HepG2 (cell line): ENCODE results near the gene CBX7. TPM values are rescaled to one million over a fixed set of nuclear protein-coding genes. Genes with fewer than 3 reads are reported as not detected.

Experiments
- ATAC-seq: fragments of 200-7000 bp; cut with Tn5 transposase; 3 replicates; pipeline ENCODE4 v1.9.1; 2020; ENCODE audit warnings: mild to moderate bottlenecking, moderate library complexity
- BruUV-seq: library from RNA; stranded (reverse); fragments of 400-500 nt; replicated peaks from 2 replicates; lab custom pipeline; 2021; lab: Mats Ljungman, UMichigan
- CTCF ChIA-PET: fragments of 300-600 bp; formaldehyde crosslinking; extraction: SDS; loops from one replicate; lab custom pipeline; 2021; ENCODE audit warnings: low total read pairs, inconsistent platforms, low intra/inter-chr PET ratio; lab: Yijun Ruan, JAX
- POLR2A ChIA-PET: fragments of 350-600 bp; sonication (Branson Sonifier 250); formaldehyde crosslinking; loops from one replicate; lab custom pipeline; 2020; ENCODE audit warnings: antibody characterized with exemption, inconsistent platforms; lab: Yijun Ruan, JAX
- DNase-seq: peaks from one replicate; pipeline ENCODE4 v3.0.0-alpha.2; 2015; ENCODE audit warnings: low spot score
- FAIRE-seq: peaks from 3 replicates; lab custom pipeline; 2011; peaks lifted over from hg19 to GRCh38; lab: Jason Lieb, UNC
- H2AFZ ChIP-seq: one replicate; pipeline ENCODE4 v1.6.1; 2011; ENCODE audit warnings: low read length, inconsistent platforms
- H3K27ac ChIP-seq: fragments of 300-600 bp; 3 replicates; pipeline ENCODE4 v1.8.0; 2011; ENCODE audit warnings: mixed run types, mild to moderate bottlenecking, mixed read lengths, low read length, inconsistent platforms; ENCODE audit not compliant: insufficient read depth; ENCODE audit errors: extremely low read length
- H3K27me3 ChIP-seq, 2 experiments: fragments of 200-600 bp in 1 of 2; 2 replicates in 1 of 2; 3 replicates in 1 of 2; pipeline versions ENCODE4 v1.6.0 to v1.8.0; 2011; ENCODE audit warnings: low read length in 2 of 2, mild to moderate bottlenecking in 2 of 2, moderate library complexity in 2 of 2, inconsistent platforms in 1 of 2; ENCODE audit not compliant: insufficient read depth in 2 of 2, control insufficient read depth in 1 of 2
- H3K36me3 ChIP-seq, 2 experiments: fragments of 200-600 bp in 1 of 2; replicated peaks in 1 of 2; 2 replicates in 1 of 2; 3 replicates in 1 of 2; pipeline versions ENCODE4 v1.5.1 to v1.8.0; 2011; ENCODE audit warnings: low read length in 2 of 2, inconsistent platforms in 1 of 2; ENCODE audit not compliant: insufficient read depth in 2 of 2, control insufficient read depth in 1 of 2
- H3K4me1 ChIP-seq: 2 replicates; pipeline ENCODE4 v1.5.1; 2012; ENCODE audit warnings: low read length, inconsistent platforms; ENCODE audit not compliant: insufficient read depth
- H3K4me2 ChIP-seq: 2 replicates; pipeline ENCODE4 v1.6.0; 2011; ENCODE audit warnings: low read depth, low read length, inconsistent platforms
- H3K4me3 ChIP-seq, 3 experiments: fragments of 200-600 bp in 1 of 3; sonication (generic), shearing (Covaris generic) in 1 of 3; replicated peaks in 1 of 3; 2 replicates each; pipeline ENCODE4 v1.5.1; 2011 to 2016; ENCODE audit warnings: low read length in 3 of 3, inconsistent platforms in 2 of 3, low read depth in 2 of 3, mild to moderate bottlenecking in 2 of 3, control low read depth in 1 of 3, mixed read lengths in 1 of 3; ENCODE audit not compliant: insufficient read depth in 1 of 3
- H3K79me2 ChIP-seq: one replicate; pipeline ENCODE4 v1.6.1; 2011; ENCODE audit warnings: low read length, inconsistent platforms; ENCODE audit not compliant: insufficient read depth
- H3K9ac ChIP-seq: 2 replicates; pipeline ENCODE4 v1.6.0; 2011; ENCODE audit warnings: mild to moderate bottlenecking, low read depth, low read length, inconsistent platforms; ENCODE audit not compliant: insufficient read depth
- H3K9me3 ChIP-seq: 2 replicates; pipeline ENCODE4 v1.5.1; 2012; ENCODE audit warnings: mild to moderate bottlenecking, low read length
- H4K20me1 ChIP-seq: 2 replicates; pipeline ENCODE4 v1.6.0; 2011; ENCODE audit warnings: inconsistent platforms, mild to moderate bottlenecking, low read length, moderate library complexity; ENCODE audit not compliant: insufficient read depth
- FOXP1 ChIP-seq, 2 experiments: fragments of 450-650 bp in 1 of 2; IDR thresholded peaks; 2 replicates each; pipeline ENCODE4 v1.6.1; 2017 to 2018; ENCODE audit warnings: antibody characterized with exemption in 1 of 2
- GATAD1 ChIP-seq: IDR thresholded peaks from 2 replicates; pipeline ENCODE4 v1.6.1; 2016; ENCODE audit warnings: missing genetic modification reagents, missing compliant biosample characterization
- HNRNPH1 ChIP-seq: fragments of 200-400 bp; formaldehyde crosslinking; optimal IDR thresholded peaks from 2 replicates; pipeline ENCODE3; 2017; ENCODE audit warnings: mild to moderate bottlenecking, low read depth, low read length
- SP1 ChIP-seq, 2 experiments: fragments of 450-650 bp in 1 of 2; sonication (generic) in 1 of 2; formaldehyde crosslinking in 1 of 2; IDR thresholded peaks; 2 replicates each; pipeline versions ENCODE4 v1.4.0 to v1.6.1; 2016 to 2020; ENCODE audit warnings: missing genetic modification reagents in 1 of 2
- ZNF180 ChIP-seq: sonication (generic); formaldehyde crosslinking; IDR thresholded peaks from 2 replicates; pipeline ENCODE4 v1.4.0; 2020; ENCODE audit warnings: low read depth, missing genetic modification reagents, borderline replicate concordance
- ZSCAN25 ChIP-seq: sonication (generic); formaldehyde crosslinking; IDR thresholded peaks from 2 replicates; pipeline ENCODE4 v1.8.0; 2022; ENCODE audit warnings: mild to moderate bottlenecking, missing genetic modification reagents
- WGBS: methylation state at CpG from one replicate; pipeline ENCODE4 v1.1.6; 2017; ENCODE audit warnings: low lambda C conversion rate; 5-methylcytosine and 5-hydroxymethylcytosine counted together
- in situ Hi-C: cut with HindIII; loops from 2 replicates; pipeline ENCODE4 v1.10.0; 2017; ENCODE audit warnings: low pct_unique_long_range_greater_than_20kb; ENCODE audit not compliant: extremely low pct_ligation_motif_present
- intact Hi-C: fragments of 100-400 bp; cut with micrococcal nuclease; formaldehyde crosslinking; loops from one replicate; pipeline ENCODE4 v1.10.0; 2022; ENCODE audit not compliant: unreplicated experiment
- polyA plus RNA-seq, 8 experiments: library from polyadenylated mRNA; depleted of rRNA in 3 of 8; stranded (reverse) in 7 of 8; unstranded in 1 of 8; fragments of >200 nt; fragmentation: Illumina TruSeq in 4 of 8; extraction: Trizol in 4 of 8; gene quantifications; 2 replicates each; pipeline versions ENCODE4 v1.2.1 to v1.2.3, GENCODE V29; 2011 to 2016; ENCODE audit warnings: low read depth in 4 of 8, missing spikeins in 1 of 8, mixed read lengths in 1 of 8; ENCODE audit not compliant: insufficient read depth in 1 of 8
- total RNA-seq, 5 experiments: library from RNA; depleted of rRNA; stranded (reverse); fragments of >200 nt; fragmentation: Illumina TruSeq; extraction: Trizol; gene quantifications; 2 replicates each; pipeline ENCODE4 v1.2.3, GENCODE V29; 2016; ENCODE audit warnings: low read depth in 1 of 5
- TF ChIP-seq, protein P1 (sequence below): sonication (generic); formaldehyde crosslinking; IDR thresholded peaks from 2 replicates; pipeline ENCODE4 v1.8.0; 2022; ENCODE audit warnings: mild to moderate bottlenecking, missing genetic modification reagents; ENCODE audit not compliant: insufficient replicate concordance
- TF ChIP-seq, protein P2 (sequence below): IDR thresholded peaks from 2 replicates; pipeline ENCODE4 v1.6.1; 2012; ENCODE audit warnings: low read depth, low read length, improper control_type of control experiment
- TF ChIP-seq, protein P3 (sequence below): sonication (generic); formaldehyde crosslinking; IDR thresholded peaks from 2 replicates; pipeline ENCODE4 v1.4.0; 2020; ENCODE audit warnings: missing genetic modification reagents

Gene CBX7
- total and polyA plus RNA-seq, 2 of the 13 experiments (the other 11 are each of a cell fraction or from before 2014, with no cell fraction given) = 0.35 to 4.9 TPM

DNA sequence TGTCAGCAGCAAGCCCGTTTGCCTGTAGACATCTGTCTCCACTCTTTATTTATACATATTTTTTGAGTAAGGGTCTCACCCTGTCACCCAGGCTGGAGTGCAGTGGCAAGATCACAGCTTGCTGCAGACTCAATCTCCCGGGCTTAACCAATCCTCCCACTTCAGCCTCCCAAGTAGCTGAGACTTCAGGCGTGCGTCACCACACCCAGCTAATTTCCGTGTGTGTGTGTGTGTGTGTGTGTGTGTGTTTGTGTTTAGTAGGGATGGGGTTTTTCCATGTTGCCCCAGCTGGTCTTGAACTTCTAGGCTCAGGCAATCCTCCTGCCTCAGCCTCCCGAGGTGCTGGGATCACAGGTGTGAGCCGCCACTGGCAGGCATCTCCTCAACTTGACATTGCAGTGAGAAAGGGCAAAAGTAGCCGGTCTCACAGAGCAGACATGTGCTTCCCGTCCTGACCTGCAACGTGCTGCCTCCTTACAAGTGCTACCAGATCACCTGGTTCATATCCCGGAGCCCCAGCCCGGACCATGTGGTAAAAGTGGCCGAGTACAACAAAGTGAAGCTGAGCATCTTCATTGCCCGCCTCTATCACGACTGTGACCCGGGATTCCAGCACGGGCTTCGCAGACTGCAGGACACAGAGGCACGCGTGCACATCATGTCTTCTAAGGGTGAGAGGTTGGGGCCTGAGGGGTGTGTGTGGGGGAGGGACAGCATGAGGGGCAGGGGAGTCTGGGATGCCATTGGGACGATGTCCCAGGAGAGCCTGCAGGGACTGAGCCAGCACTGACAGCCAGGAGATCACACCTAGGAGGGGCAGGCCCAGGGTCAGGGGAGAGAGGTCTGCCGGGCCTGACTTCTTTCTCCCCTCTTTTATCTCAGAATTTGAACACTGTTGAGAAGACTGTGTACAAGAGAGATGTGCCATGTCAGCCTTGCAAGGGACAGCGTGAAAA, 61.1 kb downstream of the CBX7 start (continued):
- TF ChIP-seq, protein P1, sequence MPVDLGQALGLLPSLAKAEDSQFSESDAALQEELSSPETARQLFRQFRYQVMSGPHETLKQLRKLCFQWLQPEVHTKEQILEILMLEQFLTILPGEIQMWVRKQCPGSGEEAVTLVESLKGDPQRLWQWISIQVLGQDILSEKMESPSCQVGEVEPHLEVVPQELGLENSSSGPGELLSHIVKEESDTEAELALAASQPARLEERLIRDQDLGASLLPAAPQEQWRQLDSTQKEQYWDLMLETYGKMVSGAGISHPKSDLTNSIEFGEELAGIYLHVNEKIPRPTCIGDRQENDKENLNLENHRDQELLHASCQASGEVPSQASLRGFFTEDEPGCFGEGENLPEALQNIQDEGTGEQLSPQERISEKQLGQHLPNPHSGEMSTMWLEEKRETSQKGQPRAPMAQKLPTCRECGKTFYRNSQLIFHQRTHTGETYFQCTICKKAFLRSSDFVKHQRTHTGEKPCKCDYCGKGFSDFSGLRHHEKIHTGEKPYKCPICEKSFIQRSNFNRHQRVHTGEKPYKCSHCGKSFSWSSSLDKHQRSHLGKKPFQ = no peak
- TF ChIP-seq, protein P2, sequence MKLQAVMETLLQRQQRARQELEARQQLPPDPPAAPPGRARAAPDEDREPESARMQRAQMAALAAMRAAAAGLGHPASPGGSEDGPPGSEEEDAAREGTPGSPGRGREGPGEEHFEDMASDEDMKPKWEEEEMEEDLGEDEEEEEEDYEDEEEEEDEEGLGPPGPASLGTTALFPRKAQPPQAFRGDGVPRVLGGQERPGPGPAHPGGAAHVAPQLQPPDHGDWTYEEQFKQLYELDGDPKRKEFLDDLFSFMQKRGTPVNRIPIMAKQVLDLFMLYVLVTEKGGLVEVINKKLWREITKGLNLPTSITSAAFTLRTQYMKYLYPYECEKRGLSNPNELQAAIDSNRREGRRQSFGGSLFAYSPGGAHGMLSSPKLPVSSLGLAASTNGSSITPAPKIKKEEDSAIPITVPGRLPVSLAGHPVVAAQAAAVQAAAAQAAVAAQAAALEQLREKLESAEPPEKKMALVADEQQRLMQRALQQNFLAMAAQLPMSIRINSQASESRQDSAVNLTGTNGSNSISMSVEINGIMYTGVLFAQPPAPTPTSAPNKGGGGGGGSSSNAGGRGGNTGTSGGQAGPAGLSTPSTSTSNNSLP = no peak

DNA sequence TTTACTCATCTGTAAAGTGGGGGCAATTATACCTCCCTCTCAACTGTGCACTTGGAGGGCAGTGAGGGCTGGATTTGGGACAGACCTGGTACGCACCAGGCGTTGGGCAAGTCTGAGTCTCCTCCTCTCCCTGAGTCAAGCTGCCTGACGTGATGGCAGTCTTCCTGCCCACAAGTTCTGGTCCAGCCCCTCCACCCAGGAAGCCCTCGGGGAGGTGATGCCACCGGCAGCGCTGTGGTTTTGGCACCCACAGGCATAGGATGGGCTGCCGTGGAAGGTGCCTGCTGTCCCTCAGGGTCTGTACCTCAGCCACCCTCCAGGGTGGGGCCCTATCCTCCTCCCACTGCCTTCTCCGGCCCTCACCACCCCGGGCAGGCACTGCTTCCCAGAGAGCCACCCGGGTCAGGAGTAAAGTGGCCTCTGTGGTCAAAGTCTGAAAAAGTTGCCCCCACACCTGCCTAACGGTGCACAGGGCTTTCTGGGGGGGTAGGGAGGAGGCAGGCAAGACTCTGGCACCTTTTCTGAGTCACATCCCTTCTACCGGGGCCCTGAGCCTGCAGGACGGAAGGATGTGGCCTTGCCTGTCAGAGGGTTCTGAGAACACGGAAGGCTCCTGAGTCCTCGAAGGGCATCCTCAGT, 61.9 kb downstream of the CBX7 start:
- FAIRE-seq = no peak
- BruUV-seq = no TSS peak
- WGBS = 26% methylated on average over 12 of the region's 15 CpGs

More for the DNA sequence above, 61.9 kb downstream of the CBX7 start:
- no peaks in the 10 kb centered on the region for H3K4me1 ChIP-seq
- ATAC-seq (no peak), DNase-seq (no peak)
- H3K79me2 ChIP-seq = no peaks in the 10 kb centered on the region
- H3K27me3 ChIP-seq = peaks cover 12 to 57% of the 10 kb centered on the region in 2 experiments; a peak in 4 of 5 replicates
- H3K9me3 ChIP-seq = no peaks in the 10 kb centered on the region
- H2AFZ ChIP-seq = no peak overlapping the region
- no peak overlapping the region for H3K9ac ChIP-seq
- no peak overlapping the region for H3K4me3 ChIP-seq
- H3K36me3 ChIP-seq = no peaks in the 10 kb centered on the region
- H3K4me2 ChIP-seq = no peak overlapping the region
- no peaks in the 10 kb centered on the region for H4K20me1 ChIP-seq
- in situ Hi-C loops = no loop called here
- intact Hi-C loops = no loop called here
- no peak for TF ChIP-seq FOXP1 (IDR thresholded peaks at IDR 0.05)
- TF ChIP-seq FOXP1 (CRISPR knock-in tag; IDR thresholded peaks at IDR 0.05) = no peak
- no peak for TF ChIP-seq HNRNPH1
- TF ChIP-seq, protein P3, sequence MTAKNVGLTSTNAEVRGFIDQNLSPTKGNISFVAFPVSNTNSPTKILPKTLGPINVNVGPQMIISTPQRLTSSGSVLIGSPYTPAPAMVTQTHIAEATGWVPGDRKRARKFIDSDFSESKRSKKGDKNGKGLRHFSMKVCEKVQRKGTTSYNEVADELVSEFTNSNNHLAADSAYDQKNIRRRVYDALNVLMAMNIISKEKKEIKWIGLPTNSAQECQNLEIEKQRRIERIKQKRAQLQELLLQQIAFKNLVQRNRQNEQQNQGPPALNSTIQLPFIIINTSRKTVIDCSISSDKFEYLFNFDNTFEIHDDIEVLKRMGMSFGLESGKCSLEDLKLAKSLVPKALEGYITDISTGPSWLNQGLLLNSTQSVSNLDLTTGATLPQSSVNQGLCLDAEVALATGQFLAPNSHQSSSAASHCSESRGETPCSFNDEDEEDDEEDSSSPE (CRISPR knock-in tag) = no peak
- no peak for TF ChIP-seq GATAD1
- TF ChIP-seq ZSCAN25 = no peak
- no peak for TF ChIP-seq ZNF180 (CRISPR knock-in tag)
- no peak for TF ChIP-seq SP1 (IDR thresholded peaks at IDR 0.05)
- TF ChIP-seq SP1 (CRISPR knock-in tag; IDR thresholded peaks at IDR 0.05) = no peak
- no peak overlapping the region for H3K27ac ChIP-seq
- CTCF ChIA-PET = no interaction called here
- POLR2A ChIA-PET = no interaction called here
